Tibial nerve (tissue), 4 donors: Measurements from ENCODE around the gene CYP2E1. TPM values are rescaled to one million over a fixed set of nuclear protein-coding genes. Genes with fewer than 3 reads are reported as not detected.
"Not testable (repeated sequence)": the region's sequence is repeated elsewhere in the genome, so short reads cannot be mapped to it uniquely, and the experiment has no call there.

Experiments
- DNase-seq, 2 donors: peaks; one replicate each; pipeline ENCODE4 v3.0.0-alpha.2; 2019; ENCODE audit warnings: low spot score in 2 of 2
- H3K27ac ChIP-seq, 4 donors: fragments of 200-600 bp; sonication (generic) in 3 of 4; one replicate each; pipeline ENCODE4 v1.5.1; 2017 to 2019; ENCODE audit warnings: mild to moderate bottlenecking in 1 of 4
- H3K27me3 ChIP-seq, 2 donors: fragments of 200-600 bp; sonication (generic) in 1 of 2; one replicate each; pipeline versions ENCODE4 v1.5.1 to v1.6.0; 2017 to 2019
- H3K36me3 ChIP-seq, 3 donors: fragments of 200-600 bp; sonication (generic); one replicate each; pipeline ENCODE4 v1.5.1; 2018 to 2019
- H3K4me1 ChIP-seq, 4 donors: fragments of 200-600 bp; sonication (generic) in 3 of 4; one replicate each; pipeline ENCODE4 v1.5.1; 2017 to 2019
- H3K4me3 ChIP-seq, 4 donors: fragments of 200-600 bp; sonication (generic) in 3 of 4; one replicate each; pipeline ENCODE4 v1.5.1; 2017 to 2019; ENCODE audit warnings: mild to moderate bottlenecking in 1 of 4, moderate library complexity in 1 of 4
- H3K9me3 ChIP-seq, 4 donors: fragments of 200-600 bp; sonication (generic) in 3 of 4; one replicate each; pipeline ENCODE4 v1.5.1; 2017 to 2019
- CTCF ChIP-seq, 5 experiments: fragments of 200-600 bp in 3 of 5; fragments of 450-650 bp in 2 of 5; sonication (generic) in 3 of 5; IDR thresholded peaks; one replicate each; pipeline ENCODE4 v1.5.1; 2016 to 2019; ENCODE audit warnings: antibody characterized with exemption in 5 of 5, mild to moderate bottlenecking in 3 of 5, moderate library complexity in 2 of 5
- EP300 ChIP-seq, 2 donors: sonication (generic); formaldehyde crosslinking; IDR thresholded peaks; one replicate each; pipeline ENCODE4 v1.6.1; 2017; ENCODE audit warnings: antibody characterized with exemption in 2 of 2, mild to moderate bottlenecking in 1 of 2
- POLR2A ChIP-seq, 2 donors: fragments of 450-650 bp; IDR thresholded peaks; one replicate each; pipeline ENCODE4 v1.6.1; 2017; ENCODE audit warnings: antibody characterized with exemption in 2 of 2, mild to moderate bottlenecking in 2 of 2, moderate library complexity in 2 of 2
- WGBS, 2 donors: methylation state at CpG; one replicate each; pipeline ENCODE4 v1.1.5; 2018; 5-methylcytosine and 5-hydroxymethylcytosine counted together
- total RNA-seq, 4 donors: library from RNA; depleted of rRNA; stranded (reverse); fragments of >200 nt; gene quantifications; one replicate each; pipeline ENCODE4 v1.1.0, GENCODE V29; 2016

The CYP2E1 gene
- total RNA-seq, 4 donors from 2014 or later: 0.30 to 7.0 (median 0.82) TPM

GRCh38 chr10:133536198-133536597 is 9.0 kb downstream of the CYP2E1 start:
- no peak for DNase-seq
- 42 to 71% methylated on average over 4 of the region's 4 CpGs for WGBS, 2 donors
- no peak overlapping the region for H3K4me3 ChIP-seq
- H3K9me3 ChIP-seq: no peaks in the 10 kb centered on the region
- H3K36me3 ChIP-seq: no peaks in the 10 kb centered on the region
- TF ChIP-seq POLR2A (IDR thresholded peaks at IDR 0.05): no peak
- TF ChIP-seq EP300 (IDR thresholded peaks at IDR 0.05): no peak
- TF ChIP-seq CTCF (IDR thresholded peaks at IDR 0.05): no peak
- H3K27me3 ChIP-seq: no peaks in the 10 kb centered on the region
- no peak overlapping the region for H3K27ac ChIP-seq
- no peaks in the 10 kb centered on the region for H3K4me1 ChIP-seq

GRCh38 chr10:133537546-133538545 is 10.7 kb downstream of the CYP2E1 start:
- Histone ChIP-seq H3K27ac (no peak overlapping the region), H3K36me3 (no peaks in the 10 kb centered on the region), H3K27me3 (no peaks in the 10 kb centered on the region), H3K4me3 (no peak overlapping the region), H3K9me3 (no peaks in the 10 kb centered on the region), H3K4me1 (no peaks in the 10 kb centered on the region)
- TF ChIP-seq POLR2A (IDR thresholded peaks at IDR 0.05): no peak
- no peak for TF ChIP-seq CTCF (IDR thresholded peaks at IDR 0.05)
- DNase-seq: no peak
- 56 to 69% methylated on average over 4 of the region's 4 CpGs for WGBS, 2 donors

DNA sequence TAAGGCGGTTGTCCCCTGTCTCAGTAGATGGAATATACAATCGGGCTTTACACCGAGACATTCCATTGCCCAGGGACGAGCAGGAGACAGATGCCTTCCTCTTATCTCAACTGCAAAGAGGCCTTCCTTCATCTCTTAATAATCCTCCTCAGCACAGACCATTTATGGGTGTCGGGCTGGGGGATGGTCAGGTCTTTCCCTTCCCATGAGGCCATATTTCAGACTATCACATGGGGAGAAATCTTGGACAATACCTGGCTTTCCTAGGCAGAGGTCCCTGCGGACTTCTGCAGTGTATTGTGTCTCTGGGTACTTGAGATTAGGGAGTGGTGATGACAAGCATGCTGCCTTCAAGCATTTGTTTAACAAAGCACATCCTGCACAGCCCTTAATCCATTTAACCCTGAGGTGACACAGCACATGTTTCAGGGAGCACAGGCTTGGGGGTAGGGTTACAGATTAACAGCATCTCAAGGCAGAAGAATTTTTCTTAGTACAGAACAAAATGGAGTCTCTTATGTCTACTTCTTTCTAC is 14.3 kb downstream of the CYP2E1 start:
- not testable (repeated sequence) for H3K36me3 ChIP-seq, H3K27ac ChIP-seq, DNase-seq, H3K4me1 ChIP-seq, H3K27me3 ChIP-seq, H3K4me3 ChIP-seq
- peaks cover 0 to 10% (median 0%) of the 10 kb centered on the region in 4 donors for H3K9me3 ChIP-seq
- 61 to 69% methylated on average over 6 of the region's 6 CpGs for WGBS, 2 donors

GRCh38 chr10:133544506-133544905 is 17.3 kb downstream of the CYP2E1 start:
- Histone ChIP-seq H3K9me3 (peaks cover 0 to 38% (median 2%) of the 10 kb centered on the region in 4 donors), H3K36me3 (no peaks in the 10 kb centered on the region), H3K27me3 (no peaks in the 10 kb centered on the region), H3K4me3 (no peak overlapping the region), H3K4me1 (no peaks in the 10 kb centered on the region), H3K27ac (no peak overlapping the region)
- WGBS, 2 donors: 56 to 63% methylated on average over 1 of the region's 1 CpG
- no peak for DNase-seq
- TF ChIP-seq EP300 (IDR thresholded peaks at IDR 0.05): no peak
- no peak for TF ChIP-seq CTCF (IDR thresholded peaks at IDR 0.05)
- TF ChIP-seq POLR2A (IDR thresholded peaks at IDR 0.05): no peak

GRCh38 chr10:133554600-133554999 is 27.4 kb downstream of the CYP2E1 start:
- 85 to 90% methylated on average over 4 of the region's 4 CpGs for WGBS, 2 donors

More at GRCh38 chr10:133554600-133554999, 27.4 kb downstream of the CYP2E1 start:
- peaks cover 0 to 9% (median 0%) of the 10 kb centered on the region in 4 donors for H3K9me3 ChIP-seq
- H3K4me3 ChIP-seq: no peak overlapping the region
- no peaks in the 10 kb centered on the region for H3K27me3 ChIP-seq
- no peak for DNase-seq
- H3K27ac ChIP-seq: no peak overlapping the region
- no peaks in the 10 kb centered on the region for H3K36me3 ChIP-seq
- TF ChIP-seq CTCF (IDR thresholded peaks at IDR 0.05): no peak
- no peak for TF ChIP-seq POLR2A (IDR thresholded peaks at IDR 0.05)
- TF ChIP-seq EP300 (IDR thresholded peaks at IDR 0.05): no peak
- no peaks in the 10 kb centered on the region for H3K4me1 ChIP-seq
